Activated naive CD4-positive, alpha-beta T cell treated with anti-CD3 and anti-CD28 coated beads, Interleukin-2, amount 50 U/mL, for 72 hours (primary cell): Measurements from ENCODE around the gene CEP112. TPM values are rescaled to one million over a fixed set of nuclear protein-coding genes. Genes with fewer than 3 reads are reported as not detected.
A peak's percentile ranks its signal among the peaks of the same experiment; 100 is the strongest.
"Not testable (repeated sequence)": the region's sequence is repeated elsewhere in the genome, so short reads cannot be mapped to it uniquely, and the experiment has no call there.

Experiments
- ATAC-seq, 2 donors: fragments of 150-1000 bp; cut with Tn5 transposase; 2 replicates each; pipeline ENCODE4 v1.10.0; 2021; ENCODE audit warnings: mild to moderate bottlenecking in 2 of 2, moderate library complexity in 2 of 2
- DNase-seq, 2 donors: peaks; one replicate each; pipeline ENCODE4 v3.0.0; 2021 to 2022; ENCODE audit warnings: low spot score in 2 of 2
- H3K27ac Mint-ChIP-seq, 2 donors: one replicate each; pipeline ENCODE4 v1.8.0; 2022; ENCODE audit warnings: mild to moderate bottlenecking in 2 of 2, mixed read lengths in 2 of 2
- H3K36me3 Mint-ChIP-seq, 2 donors: one replicate each; pipeline ENCODE4 v1.8.0; 2022; ENCODE audit warnings: mixed read lengths in 2 of 2
- H3K9me3 Mint-ChIP-seq, 2 donors: one replicate each; pipeline ENCODE4 v1.8.0; 2022; ENCODE audit warnings: mixed read lengths in 2 of 2
- total RNA-seq, 2 donors: library from RNA; stranded (reverse); gene quantifications; one replicate each; pipeline ENCODE4 v1.2.3, GENCODE V29; 2022

CEP112 gene
- total RNA-seq, 2 donors from 2014 or later = 1.2 to 4.2 TPM

- no peak for DNase-seq
- Mint-ChIP-seq H3K9me3 (no peaks in the 10 kb centered on the region), H3K36me3 (no peaks in the 10 kb centered on the region), H3K27ac (no peak overlapping the region)
- no peak for ATAC-seq
Observed at GRCh38 chr17:66177048-66177447, 14.9 kb downstream of the CEP112 start.

DNA sequence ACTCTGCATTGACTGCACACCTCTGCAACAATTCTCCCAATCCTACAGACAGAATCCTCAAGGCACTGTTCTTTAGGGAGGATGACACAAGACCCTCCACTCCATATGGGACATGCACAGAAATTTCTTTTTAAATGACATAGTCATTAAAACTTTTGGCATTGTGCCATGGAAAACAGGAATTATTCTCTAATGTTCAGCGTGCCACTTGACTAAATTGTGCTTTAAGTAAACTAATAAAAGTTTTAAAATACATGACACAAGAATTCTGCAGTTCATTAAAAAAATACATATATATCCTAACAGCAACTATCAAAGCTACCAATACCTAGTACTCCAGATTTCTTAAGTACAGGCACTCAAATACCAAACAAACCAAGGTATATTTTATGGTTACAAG lies 16.0 kb downstream of the CEP112 start:
- ATAC-seq (no peak), DNase-seq (no peak)
- Mint-ChIP-seq H3K36me3 (no peaks in the 10 kb centered on the region), H3K27ac (no peak overlapping the region), H3K9me3 (no peaks in the 10 kb centered on the region)

GRCh38 chr17:66172691-66173223 lies 19.2 kb downstream of the CEP112 start:
- DNase-seq = no peak
- H3K9me3 Mint-ChIP-seq = no peaks in the 10 kb centered on the region
- no peaks in the 10 kb centered on the region for H3K36me3 Mint-ChIP-seq
- ATAC-seq = no peak
- peak overlapping the region in 1 of 2 donors; percentile 39 for H3K27ac Mint-ChIP-seq

DNA sequence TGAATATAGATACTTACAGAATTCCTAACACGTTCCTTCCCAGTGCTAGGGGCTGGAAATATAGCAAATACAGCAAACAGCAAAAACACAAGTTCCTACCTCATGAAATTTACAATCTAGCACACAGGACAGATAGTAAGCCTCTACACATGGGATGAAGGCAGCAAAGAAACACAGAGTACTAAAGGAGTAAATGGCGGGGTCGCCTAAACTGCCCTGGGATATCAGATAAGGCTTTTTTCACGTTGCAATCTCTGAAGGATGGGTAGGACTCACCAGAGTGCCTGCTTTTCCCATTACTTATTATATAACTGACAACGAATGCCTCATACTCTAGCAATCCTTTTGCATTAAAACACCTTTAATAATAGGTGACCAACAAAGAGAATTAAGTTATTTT lies 19.8 kb downstream of the CEP112 start:
- DNase-seq (no peak), ATAC-seq (no peak)
- H3K27ac Mint-ChIP-seq = no peak overlapping the region
- H3K36me3 Mint-ChIP-seq = no peaks in the 10 kb centered on the region
- H3K9me3 Mint-ChIP-seq = no peaks in the 10 kb centered on the region

DNA sequence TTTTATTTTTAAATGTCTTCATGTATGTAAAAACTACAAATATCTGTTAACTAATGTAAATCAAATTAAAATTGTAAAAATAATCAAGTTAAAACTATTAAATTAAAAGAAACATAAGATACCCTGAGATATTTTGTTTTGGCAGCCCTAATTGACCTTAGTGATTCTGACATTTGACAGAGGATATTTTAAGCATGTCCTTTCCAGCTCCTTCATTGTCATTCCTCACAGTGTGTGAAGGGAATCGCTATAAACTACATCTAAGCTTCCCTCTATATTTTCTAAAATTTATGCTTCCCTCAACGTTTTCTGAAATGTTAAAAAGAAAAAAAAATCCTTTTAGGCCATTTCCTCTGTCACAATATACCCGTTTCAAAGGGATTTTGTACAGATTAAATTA lies 20.2 kb downstream of the CEP112 start:
- Mint-ChIP-seq H3K36me3 (no peaks in the 10 kb centered on the region), H3K9me3 (no peaks in the 10 kb centered on the region), H3K27ac (peak overlapping the region in 1 of 2 donors; percentile 17)
- ATAC-seq (no peak), DNase-seq (no peak)

DNA sequence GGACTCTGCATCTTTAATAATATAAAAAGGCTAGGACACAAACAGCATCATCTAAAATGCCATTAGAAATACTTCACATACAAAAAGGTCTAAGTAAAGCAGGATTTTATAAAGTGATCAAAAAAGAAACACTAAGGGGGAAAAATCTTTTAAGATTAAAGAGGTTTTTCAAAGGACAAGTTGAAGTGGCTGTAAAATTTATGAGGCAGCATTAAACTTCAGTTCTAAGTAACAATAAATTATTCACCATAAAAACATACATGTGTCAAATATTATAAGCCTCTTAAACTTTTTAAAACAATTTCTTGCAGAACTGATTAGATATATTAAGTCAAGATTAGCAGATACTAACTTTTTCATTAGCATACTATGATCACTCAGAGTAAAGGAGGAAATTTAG lies 20.8 kb downstream of the CEP112 start:
- DNase-seq (no peak), ATAC-seq (no peak)
- H3K9me3 Mint-ChIP-seq = no peaks in the 10 kb centered on the region
- no peaks in the 10 kb centered on the region for H3K36me3 Mint-ChIP-seq
- no peak overlapping the region for H3K27ac Mint-ChIP-seq

- ATAC-seq (no peak), DNase-seq (no peak)
- H3K27ac Mint-ChIP-seq = no peak overlapping the region
- no peaks in the 10 kb centered on the region for H3K9me3 Mint-ChIP-seq
- no peaks in the 10 kb centered on the region for H3K36me3 Mint-ChIP-seq
Observed at GRCh38 chr17:66169839-66170238, 22.1 kb downstream of the CEP112 start.

DNA sequence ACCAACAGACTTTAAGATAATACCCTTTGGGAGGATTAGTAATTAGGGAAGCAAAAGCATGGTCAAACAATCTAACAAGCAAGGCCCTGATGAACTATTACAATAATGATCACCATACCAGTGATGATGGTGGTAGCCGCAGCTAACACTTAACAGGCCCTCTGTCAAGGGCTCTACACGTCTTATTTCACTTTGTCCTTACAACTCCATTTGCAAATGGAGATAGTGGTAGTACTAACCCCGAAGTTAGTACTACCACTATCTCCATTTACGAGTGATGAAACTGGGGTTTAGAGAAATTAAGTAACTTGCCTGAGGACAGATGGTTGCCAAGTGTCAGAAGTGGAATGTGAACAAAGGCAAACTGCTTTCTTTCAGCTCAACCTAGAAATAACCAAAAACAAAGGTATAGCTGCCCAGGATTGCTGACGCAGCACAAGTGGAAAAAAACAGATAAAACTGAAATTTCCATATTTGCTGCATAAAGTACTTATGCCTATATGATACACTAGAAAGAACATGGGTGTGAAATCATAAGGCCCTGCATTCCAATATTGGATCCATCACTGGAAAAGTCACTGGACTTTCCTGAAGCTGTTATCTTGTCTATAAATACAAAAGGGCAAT lies 24.6 kb downstream of the CEP112 start:
- Mint-ChIP-seq H3K9me3 (no peaks in the 10 kb centered on the region), H3K36me3 (no peaks in the 10 kb centered on the region), H3K27ac (no peak overlapping the region)
- ATAC-seq (no peak), DNase-seq (no peak)

DNA sequence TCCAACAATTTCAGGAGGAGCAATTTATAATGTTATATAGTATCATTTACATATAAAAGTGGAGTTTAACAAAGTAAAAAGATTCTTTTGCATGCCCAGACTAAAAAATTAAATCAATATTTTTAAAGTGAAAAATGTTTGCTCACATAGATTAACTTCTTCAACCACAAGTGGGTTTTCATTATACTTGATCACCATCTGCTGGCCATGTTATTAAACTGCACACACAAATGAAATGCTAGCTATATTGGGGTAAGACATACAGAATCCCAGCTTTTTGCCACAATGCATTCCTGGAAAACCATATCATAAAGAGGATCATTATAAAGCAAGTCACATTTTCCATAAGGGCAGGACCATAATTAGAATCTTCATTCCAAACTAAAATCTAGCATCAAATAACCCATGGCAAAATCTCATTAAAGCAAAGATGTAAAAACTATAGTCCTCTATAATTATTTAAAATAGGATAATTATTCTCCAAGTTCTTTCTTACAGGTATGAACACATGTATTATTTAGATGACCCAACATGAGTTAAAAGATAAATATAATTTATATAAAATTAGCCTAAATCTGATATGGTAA lies 26.3 kb downstream of the CEP112 start:
- Mint-ChIP-seq H3K27ac (no peak overlapping the region), H3K9me3 (no peaks in the 10 kb centered on the region), H3K36me3 (no peaks in the 10 kb centered on the region)
- no peak for ATAC-seq
- peak in 1 of 2 donors; percentile 10 for DNase-seq

- Mint-ChIP-seq H3K9me3 (peaks cover 7 to 18% of the 10 kb centered on the region in 2 donors), H3K36me3 (peaks cover 0 to 17% of the 10 kb centered on the region in 2 donors)
- not testable (repeated sequence) for DNase-seq, ATAC-seq, H3K27ac Mint-ChIP-seq
Observed at GRCh38 chr17:66155055-66155454, 36.9 kb downstream of the CEP112 start.

- Mint-ChIP-seq H3K27ac (no peak overlapping the region), H3K9me3 (peaks cover 4 to 9% of the 10 kb centered on the region in 2 donors), H3K36me3 (peaks cover 0 to 12% of the 10 kb centered on the region in 2 donors)
- ATAC-seq (no peak), DNase-seq (no peak)
Observed at GRCh38 chr17:66152756-66153155, 39.2 kb downstream of the CEP112 start.

- ATAC-seq = no peak
- Mint-ChIP-seq H3K36me3 (no peaks in the 10 kb centered on the region), H3K27ac (no peak overlapping the region), H3K9me3 (no peaks in the 10 kb centered on the region)
- no peak for DNase-seq
Observed at GRCh38 chr17:66150708-66151107, 41.2 kb downstream of the CEP112 start.

DNA sequence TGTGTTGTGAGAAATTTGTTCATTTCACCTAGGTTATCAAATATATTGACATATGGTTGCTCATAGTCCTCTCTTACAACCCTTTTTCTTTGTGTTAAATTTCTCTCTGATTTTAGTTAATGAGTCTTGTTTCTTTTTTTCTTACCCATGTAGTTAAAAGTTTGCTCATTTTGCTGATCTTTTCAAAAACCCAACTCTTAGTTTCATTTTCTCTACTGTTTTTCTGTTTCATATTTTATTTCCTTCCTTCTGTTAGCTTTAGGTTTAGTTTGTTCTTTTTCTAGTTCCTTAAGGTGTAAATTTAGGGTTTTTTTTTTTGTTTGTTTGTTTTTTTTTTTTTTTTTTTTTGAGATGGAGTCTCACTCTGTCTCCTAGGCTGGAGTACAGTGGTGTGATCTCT lies 42.4 kb downstream of the CEP112 start:
- H3K9me3 Mint-ChIP-seq = no peaks in the 10 kb centered on the region
- H3K27ac Mint-ChIP-seq = no peak overlapping the region
- DNase-seq (no peak), ATAC-seq (no peak)
- H3K36me3 Mint-ChIP-seq = no peaks in the 10 kb centered on the region

DNA sequence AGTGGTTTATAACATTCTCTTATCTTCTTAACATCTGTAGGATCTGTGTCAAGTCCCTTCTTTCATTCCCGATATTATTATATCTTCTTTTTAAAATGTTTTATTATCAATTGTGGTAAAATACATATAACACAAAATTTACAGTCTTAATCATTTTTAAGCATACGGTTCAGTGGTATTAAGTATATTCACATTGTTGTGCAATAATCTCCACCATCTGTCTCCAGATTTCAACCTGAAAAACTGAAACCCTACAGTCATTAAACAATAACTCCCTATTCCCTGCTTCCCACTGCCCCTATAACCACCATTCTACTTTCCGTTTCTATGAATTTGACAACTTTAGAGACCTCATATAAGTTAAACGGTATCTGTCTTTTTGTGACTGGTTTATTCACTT lies 45.5 kb downstream of the CEP112 start:
- Mint-ChIP-seq H3K9me3 (no peaks in the 10 kb centered on the region), H3K27ac (no peak overlapping the region), H3K36me3 (no peaks in the 10 kb centered on the region)
- ATAC-seq = no peak
- no peak for DNase-seq

GRCh38 chr17:66143657-66144282 lies 48.2 kb downstream of the CEP112 start:
- H3K27ac Mint-ChIP-seq = no peak overlapping the region
- H3K9me3 Mint-ChIP-seq = no peaks in the 10 kb centered on the region
- ATAC-seq (no peak), DNase-seq (no peak)
- no peaks in the 10 kb centered on the region for H3K36me3 Mint-ChIP-seq

DNA sequence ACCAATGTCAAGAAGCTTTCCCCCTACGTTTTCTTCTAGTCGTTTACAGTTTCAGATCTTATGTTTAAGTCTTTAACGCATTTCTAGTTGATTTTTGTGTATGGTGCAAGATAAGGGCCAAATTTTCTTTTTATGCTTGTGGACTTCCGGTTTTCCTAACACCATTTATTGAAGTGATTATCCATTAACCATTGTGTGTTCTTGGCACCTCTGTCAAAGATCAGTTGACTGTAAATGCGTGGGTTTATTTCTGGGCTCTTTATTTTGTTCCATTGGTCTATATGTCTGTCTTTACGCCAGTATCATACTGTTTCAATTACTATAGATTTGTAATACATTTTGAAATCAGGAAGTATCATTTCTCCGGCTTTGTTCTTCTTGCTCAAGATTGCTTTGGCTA lies 49.5 kb downstream of the CEP112 start:
- no peak for DNase-seq
- no peaks in the 10 kb centered on the region for H3K36me3 Mint-ChIP-seq
- H3K9me3 Mint-ChIP-seq = peaks cover 3 to 5% of the 10 kb centered on the region in 2 donors
- ATAC-seq = no peak
- no peak overlapping the region for H3K27ac Mint-ChIP-seq

- Mint-ChIP-seq H3K9me3 (peaks cover 8 to 9% of the 10 kb centered on the region in 2 donors), H3K27ac (no peak overlapping the region)
- no peak for ATAC-seq
Observed at GRCh38 chr17:66138120-66138519, 53.8 kb downstream of the CEP112 start.

GRCh38 chr17:66135896-66136295 lies 56.0 kb downstream of the CEP112 start:
- DNase-seq = no peak

More at GRCh38 chr17:66138120-66138519, 53.8 kb downstream of the CEP112 start:
- no peaks in the 10 kb centered on the region for H3K36me3 Mint-ChIP-seq
- DNase-seq = no peak

More at GRCh38 chr17:66135896-66136295, 56.0 kb downstream of the CEP112 start:
- peaks cover 8 to 9% of the 10 kb centered on the region in 2 donors for H3K9me3 Mint-ChIP-seq
- no peak overlapping the region for H3K27ac Mint-ChIP-seq
- no peak for ATAC-seq
- H3K36me3 Mint-ChIP-seq = no peaks in the 10 kb centered on the region
